HG03442 (cell line): Measurements from ENCODE around the gene SORT1.
"Not testable (repeated sequence)": the region's sequence is repeated elsewhere in the genome, so short reads cannot be mapped to it uniquely, and the experiment has no call there.

Source experiments
- ATAC-seq: cut with Tn5 transposase; IDR thresholded peaks from one replicate; pipeline ENCODE4 v1.9.1; 2021; ENCODE audit warnings: mild to moderate bottlenecking, moderate library complexity; ENCODE audit not compliant: unreplicated experiment

Gene SORT1

GRCh38 chr1:109301874-109302273 is 95.8 kb downstream of the SORT1 start:
- no peak for ATAC-seq

DNA sequence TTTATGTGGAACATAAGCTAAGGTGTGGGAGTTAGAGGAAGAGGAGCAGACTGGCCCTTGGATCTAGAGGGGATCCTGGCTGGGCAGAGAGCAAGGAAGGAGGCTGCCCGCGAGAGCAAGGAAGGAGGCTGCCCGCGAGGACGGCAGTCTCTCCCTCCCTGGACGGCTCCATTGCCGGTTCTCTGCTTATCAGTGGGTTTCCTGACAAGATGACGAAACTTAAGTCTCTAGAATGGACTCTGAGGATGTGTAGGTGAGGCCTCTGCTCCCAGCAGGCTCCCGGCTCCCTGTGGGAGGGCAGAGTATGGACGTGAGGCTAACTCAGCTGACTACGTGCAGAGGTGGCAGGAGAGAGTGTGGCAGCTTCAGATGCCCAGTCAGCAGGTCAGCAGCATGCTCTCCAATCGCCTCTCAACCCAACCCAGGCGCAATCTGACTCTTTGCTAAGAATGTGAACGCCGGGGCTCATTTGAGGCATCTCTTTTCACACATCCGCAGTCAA is 97.0 kb downstream of the SORT1 start:
- no peak for ATAC-seq

DNA sequence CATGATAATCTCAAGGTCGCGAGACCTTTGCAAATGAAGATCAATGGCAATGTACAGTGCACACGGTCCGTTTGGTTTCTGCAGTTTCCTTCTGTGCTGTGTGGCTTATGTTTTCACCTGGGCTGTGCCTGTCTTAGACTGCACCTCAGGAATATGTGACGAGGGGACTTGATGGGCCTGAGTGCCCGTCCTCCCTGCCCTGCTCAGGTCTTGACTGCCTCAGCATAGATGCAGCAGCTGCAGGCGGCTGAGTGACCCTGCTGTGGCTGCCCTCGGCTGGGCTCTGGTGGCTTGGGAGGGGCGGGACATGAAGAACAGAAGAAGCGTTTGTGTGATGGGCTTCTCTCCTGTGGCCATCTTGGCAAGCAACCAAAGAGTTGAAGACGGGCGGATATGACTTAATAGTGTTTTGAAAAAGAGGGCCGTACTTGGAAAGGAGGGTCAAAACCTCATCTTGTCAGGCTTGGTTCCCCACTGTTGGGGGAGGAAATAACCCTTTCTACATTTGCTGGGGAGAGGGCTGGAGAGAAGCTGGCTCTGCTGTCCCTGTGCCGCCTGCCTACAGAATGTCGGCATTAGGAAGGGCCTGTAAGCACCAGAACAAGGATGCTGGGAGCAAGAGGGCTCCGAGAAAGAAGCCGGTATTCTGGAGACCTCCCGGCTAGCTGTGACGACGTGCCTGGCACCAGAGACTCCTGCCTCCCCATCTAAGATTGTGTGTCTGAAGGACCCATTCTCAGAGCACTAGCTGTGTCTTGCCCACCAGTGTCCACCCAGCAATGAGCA is 98.0 kb downstream of the SORT1 start:
- no peak for ATAC-seq

DNA sequence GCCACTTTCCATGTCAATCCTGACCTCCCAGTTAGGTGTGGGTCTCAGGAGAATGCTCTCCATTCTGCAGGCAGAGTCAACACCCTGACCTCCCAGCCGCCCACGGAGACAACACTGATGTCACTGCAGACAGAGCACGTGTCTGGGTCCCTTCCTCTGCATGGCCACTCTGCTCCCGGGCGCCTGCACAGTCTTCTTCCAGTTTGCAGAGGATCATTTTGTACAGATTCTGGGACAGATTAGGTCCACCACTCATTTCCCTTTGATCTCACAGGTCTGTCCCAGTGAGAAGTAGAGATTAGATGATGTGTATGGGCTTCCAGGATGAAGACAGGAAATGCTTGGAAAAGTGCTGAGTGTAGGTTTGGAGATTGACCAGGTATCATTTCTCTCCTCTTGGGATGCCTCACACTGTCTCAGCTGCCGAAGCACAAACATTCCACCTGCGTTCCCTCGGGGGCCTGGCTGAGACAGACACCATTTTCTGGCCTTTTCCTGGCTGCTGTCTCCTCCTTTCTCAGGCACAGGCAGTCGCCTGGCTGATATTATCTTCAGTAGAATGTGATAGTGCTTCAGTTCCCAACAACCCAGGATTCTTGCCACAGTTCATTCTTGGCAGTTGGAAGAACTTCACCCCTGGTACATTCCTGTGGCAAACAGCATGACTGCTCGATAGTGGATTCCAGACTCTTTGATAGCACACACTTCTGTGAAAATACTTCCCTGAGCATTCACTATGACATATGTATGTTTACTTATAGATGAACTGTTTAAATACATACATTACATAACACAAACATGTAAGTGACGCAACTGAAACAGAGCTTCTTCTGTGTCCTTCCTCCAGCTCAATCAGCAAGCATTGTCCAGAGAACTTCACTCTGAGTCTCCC is 98.8 kb downstream of the SORT1 start:
- no peak for ATAC-seq

GRCh38 chr1:109296782-109297181 is 100.9 kb downstream of the SORT1 start:
- no peak for ATAC-seq

DNA sequence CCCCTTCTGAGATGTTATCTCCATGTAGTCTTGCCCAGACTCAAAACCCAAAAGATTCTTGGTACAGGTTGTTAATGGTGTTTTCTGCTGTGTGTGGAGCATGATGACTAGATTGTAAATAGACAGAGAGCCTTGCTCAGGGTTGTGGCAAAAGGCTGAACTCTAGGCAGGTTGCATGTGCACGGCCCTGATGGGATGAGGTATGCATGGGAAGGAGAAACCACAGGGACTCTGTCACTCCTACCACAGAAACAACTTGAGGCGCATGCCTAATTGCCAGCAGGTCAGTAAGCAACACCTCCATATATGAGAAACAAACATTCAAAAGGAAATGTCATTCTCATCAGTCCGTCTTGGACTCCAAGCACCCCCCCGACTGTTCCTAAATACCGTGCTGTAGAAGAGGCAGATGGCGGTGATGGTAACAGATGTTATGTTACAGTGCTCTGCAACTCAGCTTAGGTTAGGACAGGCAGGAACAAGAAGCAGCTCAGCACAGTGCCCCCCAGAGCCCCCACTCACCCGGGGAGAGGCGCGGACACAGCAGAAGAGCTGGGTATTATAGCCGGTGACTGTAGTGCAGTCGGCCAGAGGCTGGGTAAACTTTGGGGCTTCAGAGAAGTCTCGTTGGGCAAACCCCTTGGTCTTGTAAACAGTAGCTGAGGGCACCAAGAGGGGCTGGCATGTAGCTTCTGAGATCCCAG is 101.9 kb downstream of the SORT1 start:
- ATAC-seq = no peak

DNA sequence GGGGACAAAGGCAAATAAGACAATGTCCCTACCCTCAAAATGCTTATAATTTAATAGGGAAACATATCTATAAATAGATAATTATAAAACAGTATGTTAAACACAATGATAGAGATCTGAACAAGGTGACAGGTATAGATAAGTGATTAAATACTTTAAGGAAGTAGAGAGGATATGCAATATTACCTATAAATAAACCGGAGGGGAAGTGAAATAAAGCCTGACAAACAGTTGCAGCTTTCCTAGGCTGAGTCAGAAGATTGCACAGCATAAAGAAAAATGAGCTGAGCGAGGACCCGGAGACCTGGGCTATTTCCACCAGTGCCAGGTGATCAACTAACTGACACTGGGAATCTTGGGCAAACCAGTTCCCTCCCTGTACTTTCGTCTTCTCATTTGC is 103.2 kb downstream of the SORT1 start:
- no peak for ATAC-seq

- ATAC-seq = no peak
Observed at GRCh38 chr1:109293026-109293425, 104.7 kb downstream of the SORT1 start.

- ATAC-seq = no peak
Observed at GRCh38 chr1:109292364-109292763, 105.4 kb downstream of the SORT1 start.

DNA sequence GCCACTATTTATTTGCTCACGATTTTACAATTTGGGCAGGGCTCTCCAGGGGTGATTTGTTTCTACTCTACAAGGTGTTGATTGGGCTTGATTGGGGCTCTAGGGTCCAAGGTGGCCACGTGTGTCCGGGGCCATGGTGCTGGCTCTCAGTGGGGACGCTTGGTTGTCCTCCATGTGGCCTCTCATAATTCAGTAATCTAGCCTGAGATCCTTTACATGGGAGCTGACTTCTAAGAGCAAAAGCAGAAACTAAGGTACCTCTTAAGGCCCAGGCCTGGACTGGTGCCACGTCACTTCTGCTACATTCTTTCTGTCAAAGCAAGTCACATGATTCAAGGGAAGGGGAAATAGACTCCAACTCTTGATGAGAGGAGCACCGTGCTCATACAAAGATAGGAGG is 106.7 kb downstream of the SORT1 start:
- no peak for ATAC-seq

DNA sequence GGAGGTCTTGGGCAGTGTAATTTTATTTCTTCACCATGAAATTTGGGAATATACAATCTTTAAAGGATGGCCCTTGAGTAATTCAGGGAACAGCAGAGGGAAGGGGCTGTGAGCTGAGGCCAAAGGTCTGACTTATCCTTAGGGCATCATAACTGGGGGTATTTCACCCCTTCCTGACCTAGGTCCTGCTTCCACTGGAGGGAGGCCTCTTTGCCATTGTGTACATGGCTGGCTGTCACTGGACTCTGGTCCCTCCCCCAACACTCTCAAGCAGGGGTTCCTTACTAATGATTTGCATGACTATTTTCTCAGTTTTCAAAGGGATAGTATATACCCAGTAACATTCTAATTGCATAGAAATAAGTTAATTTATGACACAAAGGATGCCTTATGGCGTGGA is 107.6 kb downstream of the SORT1 start:
- ATAC-seq = no peak

- not testable (repeated sequence) for ATAC-seq
Observed at GRCh38 chr1:109286762-109287161, 111.0 kb downstream of the SORT1 start.

DNA sequence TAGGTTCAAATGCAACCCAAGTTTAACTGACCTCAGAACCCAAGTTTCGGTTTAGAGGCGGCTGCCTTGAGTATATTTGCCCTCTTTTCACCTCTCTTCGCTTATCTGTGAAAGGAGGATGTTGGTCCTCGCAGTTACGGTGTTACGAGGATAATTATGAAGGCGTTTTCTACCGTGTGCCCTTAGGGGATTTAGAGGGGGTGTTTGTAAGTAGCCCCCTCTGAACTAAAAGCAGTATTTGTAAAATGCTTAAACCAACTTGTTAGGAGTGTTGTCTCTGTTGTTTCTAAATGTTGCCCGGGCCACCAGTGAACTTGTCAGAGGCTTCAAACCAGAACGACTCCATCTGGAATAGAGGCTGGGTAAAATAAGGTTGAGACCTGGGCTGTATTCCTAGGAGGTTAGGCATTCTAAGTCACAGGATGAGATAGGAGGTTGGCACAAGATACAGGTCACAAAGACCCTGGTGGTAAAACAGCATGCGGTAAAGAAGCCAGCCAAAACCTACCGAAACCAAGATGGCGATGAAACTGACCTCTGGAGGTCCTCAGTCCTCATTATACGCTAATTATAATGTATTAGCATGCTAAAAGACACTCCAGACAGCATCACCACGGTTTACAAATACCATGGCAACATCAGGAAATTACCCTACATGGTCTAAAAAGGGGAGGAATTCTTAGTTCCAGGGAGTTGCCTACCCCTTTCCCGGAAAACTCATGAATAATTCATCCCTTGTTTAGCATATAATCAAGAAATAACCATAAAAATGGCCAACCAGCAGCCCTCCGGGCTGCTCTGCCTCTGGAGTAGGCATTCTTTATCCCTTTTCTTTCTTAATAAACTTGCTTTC is 113.7 kb downstream of the SORT1 start:
- no peak for ATAC-seq

- ATAC-seq = peak; percentile 93
Observed at GRCh38 chr1:109282952-109283747, 114.6 kb downstream of the SORT1 start, which contains the start of gene PSRC1. PSRC1 (minus strand) TSS chr1:109283145.

- ATAC-seq = no peak
Observed at GRCh38 chr1:109282497-109282951, 115.2 kb downstream of the SORT1 start.

- ATAC-seq = no peak
Observed at GRCh38 chr1:109281680-109282496, 115.8 kb downstream of the SORT1 start.

DNA sequence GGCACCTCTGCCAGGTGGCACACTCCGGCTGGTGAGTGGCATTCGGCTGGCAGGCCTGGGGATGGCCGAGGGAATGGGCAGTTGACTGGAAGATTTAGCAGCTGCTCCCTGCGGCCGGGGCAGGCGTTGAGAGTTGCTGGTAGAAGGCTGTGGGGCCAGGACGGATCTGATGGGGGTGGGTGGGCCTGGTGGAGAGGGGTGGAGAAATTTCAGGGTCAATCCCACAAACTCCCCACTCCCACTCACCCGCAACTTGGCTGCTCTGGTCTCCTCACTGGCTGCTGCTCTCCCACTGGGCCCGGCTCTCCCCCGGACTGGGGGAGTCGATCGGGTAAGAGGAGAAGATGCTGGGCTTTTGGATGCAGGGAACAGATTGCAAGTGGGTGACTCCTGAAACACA is 116.9 kb downstream of the SORT1 start:
- no peak for ATAC-seq

- no peak for ATAC-seq
Observed at GRCh38 chr1:109279615-109280278, 118.0 kb downstream of the SORT1 start.
